GM21367 (cell line): Measurements from ENCODE around the gene LDB3.

Experiments used
- ATAC-seq: cut with Tn5 transposase; IDR thresholded peaks from one replicate; pipeline ENCODE4 v1.9.1; 2021; ENCODE audit not compliant: unreplicated experiment

LDB3 gene

DNA sequence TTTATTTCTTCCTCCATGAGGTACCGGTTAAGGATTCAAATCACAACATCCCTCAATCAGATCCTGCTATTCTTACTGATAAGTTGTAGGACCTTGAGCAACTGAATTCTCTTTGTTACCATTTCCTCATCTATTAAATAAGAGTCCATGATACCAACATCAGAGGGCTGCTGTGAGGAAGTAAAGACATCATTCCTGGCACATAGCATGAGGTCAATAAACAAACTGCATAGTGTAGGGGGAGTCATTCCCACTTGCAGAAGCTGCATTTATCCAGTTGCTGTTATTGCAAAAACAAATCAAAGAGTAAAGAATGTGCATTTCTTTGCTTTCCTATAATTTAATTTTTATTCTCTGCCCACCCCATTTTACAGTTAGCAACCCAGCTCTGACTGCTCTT lies 36.8 kb downstream of the LDB3 start:
- no peak for ATAC-seq

- no peak for ATAC-seq
Measured at GRCh38 chr10:86705905-86706304, 37.6 kb downstream of the LDB3 start.

DNA sequence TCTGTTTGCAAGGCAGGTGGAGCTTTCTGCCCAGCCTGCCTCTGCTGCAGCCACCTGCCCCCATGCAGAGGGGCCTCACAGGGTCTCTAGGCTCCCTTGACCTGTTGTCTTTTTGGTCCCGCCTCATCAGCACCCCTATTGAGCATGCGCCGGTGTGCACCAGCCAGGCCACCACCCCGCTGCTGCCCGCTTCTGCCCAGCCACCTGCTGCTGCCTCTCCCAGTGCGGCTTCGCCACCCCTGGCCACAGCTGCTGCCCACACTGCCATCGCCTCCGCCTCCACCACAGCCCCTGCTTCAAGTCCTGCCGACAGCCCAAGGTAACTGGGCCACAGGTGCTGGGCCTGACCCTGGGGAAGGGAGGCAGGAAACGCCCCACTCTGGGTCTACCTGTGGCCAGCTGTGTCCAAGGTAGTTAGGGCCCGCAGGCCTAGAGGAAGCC lies 38.1 kb downstream of the LDB3 start:
- ATAC-seq, result no peak

GRCh38 chr10:86706977-86707376 lies 38.7 kb downstream of the LDB3 start:
- no peak for ATAC-seq

DNA sequence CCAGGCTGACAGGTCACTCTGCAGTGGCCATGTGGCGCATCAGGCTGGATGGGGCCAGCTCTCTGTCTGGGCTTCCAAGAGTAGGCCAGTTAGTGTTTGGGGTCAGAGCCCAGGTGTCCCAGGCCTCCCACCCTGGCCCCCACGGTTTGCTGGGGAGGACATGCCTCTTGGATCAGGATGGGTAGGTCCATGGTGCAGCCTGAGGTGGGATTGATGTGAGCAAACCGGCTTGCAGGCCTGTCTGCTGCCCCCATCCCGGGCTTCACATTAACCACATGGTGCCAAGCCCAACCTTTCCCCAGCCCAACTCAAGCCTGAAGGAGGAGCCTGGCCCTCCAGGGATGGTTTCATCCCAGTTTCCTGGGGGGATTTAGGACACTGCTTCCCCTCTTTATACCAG lies 39.2 kb downstream of the LDB3 start:
- no peak for ATAC-seq

DNA sequence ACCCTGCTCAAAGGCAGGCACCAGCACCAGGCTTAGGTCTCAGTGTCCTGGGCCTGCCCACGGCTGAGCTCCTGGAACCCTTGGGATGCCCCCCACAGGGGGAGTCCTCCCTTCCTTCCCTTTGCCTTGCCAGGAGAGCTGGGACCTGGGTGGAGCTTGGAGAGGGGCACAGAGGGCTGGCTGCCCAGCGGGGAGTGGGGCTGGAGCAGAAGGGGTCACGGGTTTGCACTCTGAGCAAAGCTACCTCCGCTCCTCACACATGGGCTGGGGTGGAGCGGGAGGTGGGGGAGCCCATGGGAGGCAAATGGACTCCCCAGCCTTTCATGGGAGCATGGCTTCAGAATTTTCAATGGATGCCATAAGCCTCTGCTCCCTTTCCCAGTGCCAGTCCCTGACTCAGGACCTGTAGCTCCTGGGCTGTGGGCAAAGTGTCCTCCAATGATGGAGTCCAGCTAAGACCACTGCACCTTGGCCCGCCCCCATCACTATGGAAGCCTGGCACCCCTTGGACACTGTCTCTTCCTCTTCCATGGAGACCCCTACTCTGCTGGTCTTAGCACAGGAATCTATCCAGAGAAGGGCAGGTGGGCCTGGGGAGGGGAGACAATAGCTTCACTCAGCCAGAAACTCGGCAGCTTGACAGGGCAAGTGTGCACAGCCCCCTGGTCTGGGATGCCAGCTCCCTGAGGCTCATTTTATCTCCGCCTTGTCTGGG lies 39.9 kb downstream of the LDB3 start:
- no peak for ATAC-seq

DNA sequence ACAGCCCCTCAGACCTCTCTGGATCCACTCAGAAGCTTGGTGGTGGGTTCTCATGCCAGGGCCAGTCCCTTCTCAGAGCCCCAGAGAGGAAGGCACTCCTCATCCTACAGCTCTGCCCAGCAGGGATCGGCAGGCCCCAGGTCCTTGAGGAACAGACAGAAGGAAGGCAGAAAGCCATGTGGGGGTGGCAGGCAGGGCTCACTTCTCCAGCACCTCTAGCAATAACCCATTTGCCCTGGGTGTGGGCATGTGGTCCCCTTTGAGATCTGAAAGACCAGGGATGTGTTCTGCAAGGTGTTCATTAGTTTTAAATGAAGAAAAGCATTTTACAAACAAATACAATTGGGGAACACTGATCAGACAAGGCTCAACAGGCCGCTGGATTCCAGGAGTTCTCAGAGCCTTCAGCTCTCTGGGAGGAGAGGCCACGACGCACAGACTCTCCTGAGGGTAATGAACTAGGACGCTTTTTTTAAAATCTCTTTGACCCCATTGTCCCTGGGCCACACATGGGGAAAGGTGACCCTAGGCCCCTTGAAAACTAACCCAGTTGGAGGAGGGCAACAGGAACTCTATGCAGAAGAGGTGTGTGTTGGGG lies 40.6 kb downstream of the LDB3 start:
- ATAC-seq, result no peak

- ATAC-seq, result no peak
Measured at GRCh38 chr10:86709396-86710185, 41.3 kb downstream of the LDB3 start.

GRCh38 chr10:86710987-86711512 lies 42.7 kb downstream of the LDB3 start:
- ATAC-seq, result peak; percentile 87

- ATAC-seq, result peak; percentile 38
Measured at GRCh38 chr10:86711513-86712316, 43.4 kb downstream of the LDB3 start.

DNA sequence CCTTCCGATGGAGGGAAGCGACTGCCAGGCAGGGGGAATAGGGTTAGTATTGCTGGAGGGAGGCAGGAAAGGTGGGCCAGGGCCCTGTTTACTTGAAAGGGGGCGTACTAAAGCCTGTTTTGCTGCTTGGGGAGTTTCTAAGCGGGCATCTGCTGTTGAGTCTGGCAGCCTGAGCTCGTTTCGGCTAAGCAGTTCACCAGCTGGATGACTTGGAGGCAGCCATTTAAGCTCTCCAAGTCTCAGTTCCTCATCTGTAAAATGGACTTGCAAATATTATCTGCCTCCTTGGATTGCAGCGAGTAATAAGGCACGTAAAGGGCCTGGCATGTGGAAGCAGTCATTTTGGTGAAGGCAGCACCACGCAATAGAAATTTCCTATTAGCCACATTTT lies 44.0 kb downstream of the LDB3 start:
- ATAC-seq, result peak; percentile 13

DNA sequence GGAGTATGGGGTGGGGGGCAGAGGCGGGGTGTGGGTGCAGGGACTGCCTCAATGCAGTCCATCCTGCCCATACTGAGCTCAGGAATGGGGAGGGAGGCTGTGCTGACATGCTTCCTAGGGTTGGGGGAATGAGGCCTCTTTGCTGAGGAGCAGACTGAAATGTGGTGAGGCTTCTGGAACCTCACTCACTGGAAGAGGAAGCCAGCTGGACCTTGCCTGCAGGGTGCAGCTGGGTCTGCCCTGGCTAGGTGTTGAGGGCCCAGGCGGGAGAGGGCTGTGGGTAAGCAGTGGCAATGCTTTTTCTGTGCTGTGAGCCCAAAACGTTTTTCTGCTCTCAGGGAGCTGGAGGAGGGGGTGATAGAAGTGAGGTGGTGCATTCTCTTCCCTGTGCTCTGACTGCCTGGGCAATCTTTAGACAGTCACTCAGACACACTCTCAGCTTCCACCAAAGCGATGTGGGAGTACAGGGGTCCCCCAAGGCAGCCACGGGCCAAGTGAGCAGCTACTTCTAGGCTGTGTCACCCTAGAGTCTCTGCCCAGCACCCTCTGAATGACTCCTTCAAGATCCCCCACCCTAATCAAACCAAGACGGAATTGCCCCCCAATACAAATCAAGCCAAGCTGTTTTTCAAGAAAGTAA lies 47.0 kb downstream of the LDB3 start:
- no peak for ATAC-seq

DNA sequence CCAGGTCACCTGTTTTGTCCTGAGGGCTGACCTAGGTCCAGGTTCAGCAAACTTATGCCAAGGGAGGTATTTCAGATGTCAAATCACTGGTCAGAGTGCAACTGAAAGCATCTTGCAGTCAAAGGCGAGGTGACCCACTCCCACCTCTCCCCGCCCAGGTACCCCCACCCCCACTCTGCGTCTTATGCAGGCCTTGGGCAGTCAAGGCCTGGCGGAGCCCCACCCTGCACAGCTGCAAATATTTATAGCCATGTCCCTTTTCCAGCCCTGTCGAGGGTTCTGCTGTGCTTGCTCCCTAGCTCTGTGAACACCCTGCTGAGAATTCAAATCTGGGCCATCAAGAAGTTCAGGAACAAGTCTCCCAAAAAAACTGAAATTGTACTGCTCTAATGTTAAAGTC lies 47.5 kb downstream of the LDB3 start:
- no peak for ATAC-seq

- ATAC-seq, result no peak
Measured at GRCh38 chr10:86716466-86716865, 48.2 kb downstream of the LDB3 start.

- ATAC-seq, result no peak
Measured at GRCh38 chr10:86718556-86718955, 50.2 kb downstream of the LDB3 start.

- ATAC-seq, result no peak
Measured at GRCh38 chr10:86721232-86721631, 52.9 kb downstream of the LDB3 start.

DNA sequence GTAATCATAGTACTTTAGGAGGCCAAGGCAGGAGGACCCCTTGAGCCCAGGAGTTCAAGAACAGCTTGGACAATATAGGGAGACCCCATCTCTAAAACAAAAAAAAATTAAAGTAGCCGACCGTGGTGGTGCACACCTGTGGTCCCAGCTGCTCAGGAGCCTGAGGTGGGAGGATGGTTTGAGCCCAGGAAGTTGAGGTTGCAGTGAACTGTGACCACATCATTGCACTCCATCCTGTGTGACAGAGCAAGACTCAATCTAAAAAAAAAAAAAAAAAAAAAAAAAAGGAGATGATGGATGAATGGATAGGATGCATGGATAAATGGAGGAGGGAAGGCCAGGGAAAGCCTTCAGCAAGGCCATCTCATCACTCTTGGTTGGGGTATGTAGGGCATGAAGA lies 54.7 kb downstream of the LDB3 start:
- no peak for ATAC-seq

- no peak for ATAC-seq
Measured at GRCh38 chr10:86724445-86724844, 56.1 kb downstream of the LDB3 start.

GRCh38 chr10:86725980-86726676 lies 57.8 kb downstream of the LDB3 start:
- ATAC-seq, result no peak

- no peak for ATAC-seq
Measured at GRCh38 chr10:86726677-86726999, 58.3 kb downstream of the LDB3 start.
